ENCODE results near the gene NYNRIN. TPM values are rescaled to one million over a fixed set of nuclear protein-coding genes. Genes with fewer than 3 reads are reported as not detected.

NYNRIN gene
- total and polyA plus RNA-seq, 2 experiments from 2014 or later = 3.1 to 20.0 TPM

GRCh38 chr14:24459331-24459730, 60.5 kb downstream of the NYNRIN start:
- Histone ChIP-seq H3K9me2 (ENCODE audit: insufficient read depth) (peaks cover 5% of the 10 kb centered on the region; the same call in 1 of the 2 replicates), H3K4me2 (no peak overlapping the region), H3K27ac (ENCODE audit: low read depth) (no peak overlapping the region), H3K27me3 (ENCODE audit: insufficient read depth) (no peaks in the 10 kb centered on the region), H3K4me1 (ENCODE audit: insufficient read depth) (no peaks in the 10 kb centered on the region), H3K79me2 (replicated peaks; ENCODE audit: insufficient read depth) (no peaks in the 10 kb centered on the region), H3F3A (replicated peaks; ENCODE audit: low read depth) (no peaks in the 10 kb centered on the region), H2AFZ (no peak overlapping the region), H3K4me3 (no peak overlapping the region), H4K20me1 (replicated peaks; ENCODE audit: insufficient read depth) (no peaks in the 10 kb centered on the region), H3K36me3 (ENCODE audit: insufficient read depth) (peaks cover 9% of the 10 kb centered on the region)
- H3K36me3 Mint-ChIP-seq (ENCODE audit: low read depth) = peaks cover 9% of the 10 kb centered on the region
- H3K27me3 Mint-ChIP-seq (ENCODE audit: insufficient read depth, low read depth, poor library complexity) = no peaks in the 10 kb centered on the region
- H3K4me1 Mint-ChIP-seq = peaks cover 3% of the 10 kb centered on the region; the same call in 1 of the 3 replicates
- H3K27ac Mint-ChIP-seq = no peak overlapping the region
- TF ChIP-seq ZNF114 (CRISPR knock-in tag; IDR thresholded peaks at IDR 0.05) = no peak
- TF ChIP-seq ZNF331 (CRISPR knock-in tag; IDR thresholded peaks at IDR 0.05; ENCODE audit: low read depth) = no peak
- no peak for TF ChIP-seq EZH2 (IDR thresholded peaks at IDR 0.05; ENCODE audit: low read depth, unreplicated experiment)
- TF ChIP-seq NANOG (IDR thresholded peaks at IDR 0.05; ENCODE audit: borderline replicate concordance) = no peak
- TF ChIP-seq, protein P1, sequence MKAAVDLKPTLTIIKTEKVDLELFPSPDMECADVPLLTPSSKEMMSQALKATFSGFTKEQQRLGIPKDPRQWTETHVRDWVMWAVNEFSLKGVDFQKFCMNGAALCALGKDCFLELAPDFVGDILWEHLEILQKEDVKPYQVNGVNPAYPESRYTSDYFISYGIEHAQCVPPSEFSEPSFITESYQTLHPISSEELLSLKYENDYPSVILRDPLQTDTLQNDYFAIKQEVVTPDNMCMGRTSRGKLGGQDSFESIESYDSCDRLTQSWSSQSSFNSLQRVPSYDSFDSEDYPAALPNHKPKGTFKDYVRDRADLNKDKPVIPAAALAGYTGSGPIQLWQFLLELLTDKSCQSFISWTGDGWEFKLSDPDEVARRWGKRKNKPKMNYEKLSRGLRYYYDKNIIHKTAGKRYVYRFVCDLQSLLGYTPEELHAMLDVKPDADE (IDR thresholded peaks at IDR 0.05) = no peak
- no peak for TF ChIP-seq CTCF (conservative IDR thresholded peaks at IDR 0.05; ENCODE audit: low read depth in 2 of 2)
- H3K4me3 Mint-ChIP-seq = no peak overlapping the region
- H3K9me3 Mint-ChIP-seq = peaks cover 10% of the 10 kb centered on the region
- no peak for DNase-seq (ENCODE audit: low spot score)
- ATAC-seq = no peak

DNA sequence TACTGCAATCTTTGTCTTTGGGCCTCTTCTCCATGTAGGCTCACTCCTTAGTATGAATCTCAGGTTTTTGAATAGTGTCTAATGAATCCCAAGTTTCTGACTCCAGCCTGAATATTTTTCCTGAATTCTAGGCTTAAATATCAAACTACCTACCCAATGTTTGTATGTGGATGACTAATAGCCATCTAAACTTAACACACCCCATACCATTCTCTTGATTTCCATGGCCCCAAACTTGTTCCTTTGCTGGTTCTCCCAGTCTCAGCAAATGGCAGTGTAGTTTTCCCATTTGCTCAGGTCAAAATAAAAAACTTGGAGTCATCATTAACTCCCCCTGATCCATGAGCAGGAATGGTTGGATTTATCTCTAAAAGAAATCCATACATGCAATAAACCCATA, 62.5 kb downstream of the NYNRIN start:
- no peaks in the 10 kb centered on the region for H3K27me3 Mint-ChIP-seq (ENCODE audit: insufficient read depth, low read depth, poor library complexity)
- H3K36me3 Mint-ChIP-seq (ENCODE audit: low read depth) = no peaks in the 10 kb centered on the region; the same call in 2 of the 3 replicates
- ATAC-seq (no peak), DNase-seq (ENCODE audit: low spot score) (no peak)
- Histone ChIP-seq H3K36me3 (ENCODE audit: insufficient read depth) (no peaks in the 10 kb centered on the region), H3K79me2 (replicated peaks; ENCODE audit: insufficient read depth) (no peaks in the 10 kb centered on the region), H3K4me2 (no peak overlapping the region), H3F3A (replicated peaks; ENCODE audit: low read depth) (no peaks in the 10 kb centered on the region), H2AFZ (no peak overlapping the region), H3K27ac (ENCODE audit: low read depth) (no peak overlapping the region), H3K4me3 (no peak overlapping the region), H3K4me1 (ENCODE audit: insufficient read depth) (no peaks in the 10 kb centered on the region), H3K27me3 (ENCODE audit: insufficient read depth) (no peaks in the 10 kb centered on the region), H4K20me1 (replicated peaks; ENCODE audit: insufficient read depth) (no peaks in the 10 kb centered on the region), H3K9me2 (ENCODE audit: insufficient read depth) (peaks cover 5% of the 10 kb centered on the region; the same call in 1 of the 2 replicates)
- H3K4me3 Mint-ChIP-seq = no peak overlapping the region
- H3K9me3 Mint-ChIP-seq = no peaks in the 10 kb centered on the region; the same call in 2 of the 3 replicates
- H3K27ac Mint-ChIP-seq = no peak overlapping the region
- H3K4me1 Mint-ChIP-seq = peaks cover 3% of the 10 kb centered on the region; the same call in 1 of the 3 replicates
- TF ChIP-seq EZH2phosphoT487 (IDR thresholded peaks at IDR 0.05; ENCODE audit: unreplicated experiment) (no peak), JUNB (IDR thresholded peaks at IDR 0.05; ENCODE audit: unreplicated experiment) (no peak), STAT1 (IDR thresholded peaks at IDR 0.05; ENCODE audit: unreplicated experiment) (no peak), NANOG (IDR thresholded peaks at IDR 0.05; ENCODE audit: borderline replicate concordance) (no peak)
- TF ChIP-seq, protein P2, sequence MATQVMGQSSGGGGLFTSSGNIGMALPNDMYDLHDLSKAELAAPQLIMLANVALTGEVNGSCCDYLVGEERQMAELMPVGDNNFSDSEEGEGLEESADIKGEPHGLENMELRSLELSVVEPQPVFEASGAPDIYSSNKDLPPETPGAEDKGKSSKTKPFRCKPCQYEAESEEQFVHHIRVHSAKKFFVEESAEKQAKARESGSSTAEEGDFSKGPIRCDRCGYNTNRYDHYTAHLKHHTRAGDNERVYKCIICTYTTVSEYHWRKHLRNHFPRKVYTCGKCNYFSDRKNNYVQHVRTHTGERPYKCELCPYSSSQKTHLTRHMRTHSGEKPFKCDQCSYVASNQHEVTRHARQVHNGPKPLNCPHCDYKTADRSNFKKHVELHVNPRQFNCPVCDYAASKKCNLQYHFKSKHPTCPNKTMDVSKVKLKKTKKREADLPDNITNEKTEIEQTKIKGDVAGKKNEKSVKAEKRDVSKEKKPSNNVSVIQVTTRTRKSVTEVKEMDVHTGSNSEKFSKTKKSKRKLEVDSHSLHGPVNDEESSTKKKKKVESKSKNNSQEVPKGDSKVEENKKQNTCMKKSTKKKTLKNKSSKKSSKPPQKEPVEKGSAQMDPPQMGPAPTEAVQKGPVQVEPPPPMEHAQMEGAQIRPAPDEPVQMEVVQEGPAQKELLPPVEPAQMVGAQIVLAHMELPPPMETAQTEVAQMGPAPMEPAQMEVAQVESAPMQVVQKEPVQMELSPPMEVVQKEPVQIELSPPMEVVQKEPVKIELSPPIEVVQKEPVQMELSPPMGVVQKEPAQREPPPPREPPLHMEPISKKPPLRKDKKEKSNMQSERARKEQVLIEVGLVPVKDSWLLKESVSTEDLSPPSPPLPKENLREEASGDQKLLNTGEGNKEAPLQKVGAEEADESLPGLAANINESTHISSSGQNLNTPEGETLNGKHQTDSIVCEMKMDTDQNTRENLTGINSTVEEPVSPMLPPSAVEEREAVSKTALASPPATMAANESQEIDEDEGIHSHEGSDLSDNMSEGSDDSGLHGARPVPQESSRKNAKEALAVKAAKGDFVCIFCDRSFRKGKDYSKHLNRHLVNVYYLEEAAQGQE (IDR thresholded peaks at IDR 0.05; ENCODE audit: unreplicated experiment) = no peak
- TF ChIP-seq, protein P1 (IDR thresholded peaks at IDR 0.05) = no peak

All from GM23338 (cell line).